Lower leg skin (tissue), 3 donors: ENCODE results near the gene TMUB2.

Experiments
- POLR2A ChIP-seq, 2 donors: fragments of 450-650 bp; IDR thresholded peaks; one replicate each; pipeline ENCODE4 v1.6.1; 2016 to 2017; ENCODE audit warnings: antibody characterized with exemption in 2 of 2, mild to moderate bottlenecking in 1 of 2, moderate library complexity in 1 of 2
- TF ChIP-seq, protein P1 (sequence below), 3 donors: fragments of 450-650 bp; IDR thresholded peaks; one replicate each; pipeline ENCODE4 v1.5.1; 2016; ENCODE audit warnings: antibody characterized with exemption in 3 of 3, mild to moderate bottlenecking in 3 of 3, moderate library complexity in 2 of 3

GRCh38 chr17:44202756-44203155, 16.0 kb downstream of the TMUB2 start:
- TF ChIP-seq, protein P1, sequence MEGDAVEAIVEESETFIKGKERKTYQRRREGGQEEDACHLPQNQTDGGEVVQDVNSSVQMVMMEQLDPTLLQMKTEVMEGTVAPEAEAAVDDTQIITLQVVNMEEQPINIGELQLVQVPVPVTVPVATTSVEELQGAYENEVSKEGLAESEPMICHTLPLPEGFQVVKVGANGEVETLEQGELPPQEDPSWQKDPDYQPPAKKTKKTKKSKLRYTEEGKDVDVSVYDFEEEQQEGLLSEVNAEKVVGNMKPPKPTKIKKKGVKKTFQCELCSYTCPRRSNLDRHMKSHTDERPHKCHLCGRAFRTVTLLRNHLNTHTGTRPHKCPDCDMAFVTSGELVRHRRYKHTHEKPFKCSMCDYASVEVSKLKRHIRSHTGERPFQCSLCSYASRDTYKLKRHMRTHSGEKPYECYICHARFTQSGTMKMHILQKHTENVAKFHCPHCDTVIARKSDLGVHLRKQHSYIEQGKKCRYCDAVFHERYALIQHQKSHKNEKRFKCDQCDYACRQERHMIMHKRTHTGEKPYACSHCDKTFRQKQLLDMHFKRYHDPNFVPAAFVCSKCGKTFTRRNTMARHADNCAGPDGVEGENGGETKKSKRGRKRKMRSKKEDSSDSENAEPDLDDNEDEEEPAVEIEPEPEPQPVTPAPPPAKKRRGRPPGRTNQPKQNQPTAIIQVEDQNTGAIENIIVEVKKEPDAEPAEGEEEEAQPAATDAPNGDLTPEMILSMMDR (IDR thresholded peaks at IDR 0.05) = no peak
- no peak for TF ChIP-seq POLR2A (IDR thresholded peaks at IDR 0.05)
